ENCODE data around the gene ZNF423. TPM values are rescaled to one million over a fixed set of nuclear protein-coding genes. Genes with fewer than 3 reads are reported as not detected.

The ZNF423 gene
- polyA plus RNA-seq, 1 donor from 2014 or later: 4.5 TPM

- H2AFZ ChIP-seq (ENCODE audit: low read depth, low read length): no peak overlapping the region
- no peaks in the 10 kb centered on the region for H3K79me2 ChIP-seq (replicated peaks; ENCODE audit: insufficient read depth, low read length)
- no peak overlapping the region for H3K4me3 ChIP-seq (ENCODE audit: low read length)
- H4K20me1 ChIP-seq (ENCODE audit: insufficient read depth): no peaks in the 10 kb centered on the region
- H3K36me3 ChIP-seq (ENCODE audit: insufficient read depth, low read length): no peaks in the 10 kb centered on the region
- H3K27ac ChIP-seq (ENCODE audit: low read length): no peak overlapping the region
- no peaks in the 10 kb centered on the region for H3F3A ChIP-seq (ENCODE audit: insufficient read depth, low read length, poor library complexity, severe bottlenecking)
- no peak overlapping the region for H3K4me2 ChIP-seq (ENCODE audit: low read length)
- H3K9me2 ChIP-seq (ENCODE audit: insufficient read depth, low read length): no peaks in the 10 kb centered on the region
- no peak overlapping the region for H3K9ac ChIP-seq (ENCODE audit: low read length)
- H3K9me3 ChIP-seq (ENCODE audit: low read length): no peaks in the 10 kb centered on the region
- no peaks in the 10 kb centered on the region for H3K27me3 ChIP-seq (ENCODE audit: insufficient read depth, low read depth, low read length)
- TF ChIP-seq REST (IDR thresholded peaks at IDR 0.05; ENCODE audit: borderline replicate concordance) (no peak), MXI1 (conservative IDR thresholded peaks at IDR 0.05; ENCODE audit: poor library complexity, severe bottlenecking) (no peak), EP300 (conservative IDR thresholded peaks at IDR 0.05; ENCODE audit: poor library complexity, severe bottlenecking) (no peak), SMC3 (conservative IDR thresholded peaks at IDR 0.05; ENCODE audit: poor library complexity) (no peak), TAF1 (IDR thresholded peaks at IDR 0.05; ENCODE audit: low read depth) (no peak), EZH2 (IDR thresholded peaks at IDR 0.05; ENCODE audit: borderline replicate concordance, insufficient read depth, low read length, poor library complexity, severe bottlenecking) (no peak), RAD21 (conservative IDR thresholded peaks at IDR 0.05) (no peak), POLR2AphosphoS5 (IDR thresholded peaks at IDR 0.05) (no peak)
- TF ChIP-seq, protein P1, sequence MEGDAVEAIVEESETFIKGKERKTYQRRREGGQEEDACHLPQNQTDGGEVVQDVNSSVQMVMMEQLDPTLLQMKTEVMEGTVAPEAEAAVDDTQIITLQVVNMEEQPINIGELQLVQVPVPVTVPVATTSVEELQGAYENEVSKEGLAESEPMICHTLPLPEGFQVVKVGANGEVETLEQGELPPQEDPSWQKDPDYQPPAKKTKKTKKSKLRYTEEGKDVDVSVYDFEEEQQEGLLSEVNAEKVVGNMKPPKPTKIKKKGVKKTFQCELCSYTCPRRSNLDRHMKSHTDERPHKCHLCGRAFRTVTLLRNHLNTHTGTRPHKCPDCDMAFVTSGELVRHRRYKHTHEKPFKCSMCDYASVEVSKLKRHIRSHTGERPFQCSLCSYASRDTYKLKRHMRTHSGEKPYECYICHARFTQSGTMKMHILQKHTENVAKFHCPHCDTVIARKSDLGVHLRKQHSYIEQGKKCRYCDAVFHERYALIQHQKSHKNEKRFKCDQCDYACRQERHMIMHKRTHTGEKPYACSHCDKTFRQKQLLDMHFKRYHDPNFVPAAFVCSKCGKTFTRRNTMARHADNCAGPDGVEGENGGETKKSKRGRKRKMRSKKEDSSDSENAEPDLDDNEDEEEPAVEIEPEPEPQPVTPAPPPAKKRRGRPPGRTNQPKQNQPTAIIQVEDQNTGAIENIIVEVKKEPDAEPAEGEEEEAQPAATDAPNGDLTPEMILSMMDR (IDR thresholded peaks at IDR 0.05; ENCODE audit: poor library complexity, severe bottlenecking): no peak
These were observed 387.2 kb downstream of the ZNF423 start for GRCh38 chr16:49468611-49469310.

DNA sequence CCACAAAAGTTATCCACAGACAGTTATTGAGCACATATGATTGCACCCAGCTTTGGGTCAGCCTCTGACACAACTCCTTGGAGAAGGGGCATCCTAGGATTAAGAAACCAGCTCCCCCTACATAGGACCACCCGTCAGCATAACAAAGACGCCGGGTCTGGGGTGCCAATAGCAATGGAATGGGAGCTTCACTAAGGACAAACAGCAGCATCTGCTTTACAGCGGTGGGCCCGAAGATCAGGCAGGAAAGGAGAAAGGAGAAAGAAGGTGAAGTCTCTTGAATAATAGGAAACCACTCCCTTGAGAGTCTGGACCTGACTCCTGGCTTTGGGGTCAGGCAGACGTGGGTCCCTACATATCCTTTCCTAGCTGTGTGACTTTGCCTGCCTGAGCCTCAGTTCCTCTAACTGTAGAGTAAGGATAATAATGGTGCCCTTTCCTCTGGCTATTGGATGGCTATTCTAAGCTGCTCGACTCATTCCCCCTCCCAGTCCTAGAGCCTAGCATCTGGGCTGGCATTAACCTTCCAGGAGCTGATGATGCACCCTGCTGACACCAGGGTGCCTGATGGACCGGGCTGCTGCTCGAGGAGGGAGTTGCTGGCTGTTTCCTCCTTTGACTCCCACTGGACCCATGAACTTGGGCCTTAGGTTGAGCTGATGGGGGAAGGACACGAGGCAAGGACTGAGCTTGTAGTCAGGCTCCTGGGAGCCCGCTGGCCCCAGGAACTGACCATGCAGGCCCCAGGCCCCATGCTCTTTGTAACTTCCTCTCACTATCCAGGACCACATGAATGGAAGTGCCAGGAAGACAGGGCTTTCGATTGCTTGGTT, 388.2 kb downstream of the ZNF423 start:
- no peaks in the 10 kb centered on the region for H3K79me2 ChIP-seq (replicated peaks; ENCODE audit: insufficient read depth, low read length)
- no peaks in the 10 kb centered on the region for H3K9me2 ChIP-seq (ENCODE audit: insufficient read depth, low read length)
- H3K27ac ChIP-seq (ENCODE audit: low read length): no peak overlapping the region
- TF ChIP-seq MXI1 (conservative IDR thresholded peaks at IDR 0.05; ENCODE audit: poor library complexity, severe bottlenecking): no peak
- TF ChIP-seq TAF1 (IDR thresholded peaks at IDR 0.05; ENCODE audit: low read depth): no peak
- TF ChIP-seq REST (IDR thresholded peaks at IDR 0.05; ENCODE audit: borderline replicate concordance): no peak
- TF ChIP-seq, protein P1 (IDR thresholded peaks at IDR 0.05; ENCODE audit: poor library complexity, severe bottlenecking): no peak
- TF ChIP-seq SMC3 (conservative IDR thresholded peaks at IDR 0.05; ENCODE audit: poor library complexity): no peak
- TF ChIP-seq RAD21 (conservative IDR thresholded peaks at IDR 0.05): no peak
- no peak for TF ChIP-seq EZH2 (IDR thresholded peaks at IDR 0.05; ENCODE audit: borderline replicate concordance, insufficient read depth, low read length, poor library complexity, severe bottlenecking)
- TF ChIP-seq EP300 (conservative IDR thresholded peaks at IDR 0.05; ENCODE audit: poor library complexity, severe bottlenecking): no peak
- no peak for TF ChIP-seq POLR2AphosphoS5 (IDR thresholded peaks at IDR 0.05)
- no peak overlapping the region for H2AFZ ChIP-seq (ENCODE audit: low read depth, low read length)
- no peak overlapping the region for H3K4me2 ChIP-seq (ENCODE audit: low read length)
- no peaks in the 10 kb centered on the region for H4K20me1 ChIP-seq (ENCODE audit: insufficient read depth)
- H3K9ac ChIP-seq (ENCODE audit: low read length): no peak overlapping the region
- no peaks in the 10 kb centered on the region for H3K36me3 ChIP-seq (ENCODE audit: insufficient read depth, low read length)
- H3K4me3 ChIP-seq (ENCODE audit: low read length): no peak overlapping the region
- no peaks in the 10 kb centered on the region for H3K27me3 ChIP-seq (ENCODE audit: insufficient read depth, low read depth, low read length)
- H3F3A ChIP-seq (ENCODE audit: insufficient read depth, low read length, poor library complexity, severe bottlenecking): no peaks in the 10 kb centered on the region
- no peaks in the 10 kb centered on the region for H3K9me3 ChIP-seq (ENCODE audit: low read length)
